ENCODE data around the gene EPHA4. TPM values are rescaled to one million over a fixed set of nuclear protein-coding genes. Genes with fewer than 3 reads are reported as not detected.

Gene EPHA4
- total RNA-seq, 1 experiment from 2014 or later, result 2.7 TPM

DNA sequence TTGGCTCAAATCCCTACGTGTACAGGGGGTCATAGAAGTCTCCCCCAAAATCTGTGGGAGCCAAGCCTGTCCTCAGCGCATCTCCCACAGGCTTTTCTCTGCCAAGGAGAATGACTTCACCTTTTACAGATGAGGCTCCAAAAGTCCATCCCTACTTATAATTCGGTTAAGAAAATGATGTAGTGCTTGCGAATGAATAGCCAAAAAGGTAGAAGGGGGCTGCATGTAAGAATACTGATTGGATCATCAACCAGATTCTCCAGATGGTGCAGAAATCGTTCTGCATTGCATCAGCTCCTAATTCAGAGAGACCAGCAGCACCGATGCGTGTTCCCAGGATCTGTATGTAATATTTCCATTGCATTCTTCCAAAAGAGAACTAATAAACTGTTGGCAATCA lies 91.9 kb downstream of the EPHA4 start:
- no peak overlapping the region for H3K4me3 ChIP-seq
- no peak for DNase-seq (ENCODE audit: low read depth in 1 of 2, low spot score in 2 of 2)
- H3K27me3 ChIP-seq (replicated peaks), result no peaks in the 10 kb centered on the region

DNA sequence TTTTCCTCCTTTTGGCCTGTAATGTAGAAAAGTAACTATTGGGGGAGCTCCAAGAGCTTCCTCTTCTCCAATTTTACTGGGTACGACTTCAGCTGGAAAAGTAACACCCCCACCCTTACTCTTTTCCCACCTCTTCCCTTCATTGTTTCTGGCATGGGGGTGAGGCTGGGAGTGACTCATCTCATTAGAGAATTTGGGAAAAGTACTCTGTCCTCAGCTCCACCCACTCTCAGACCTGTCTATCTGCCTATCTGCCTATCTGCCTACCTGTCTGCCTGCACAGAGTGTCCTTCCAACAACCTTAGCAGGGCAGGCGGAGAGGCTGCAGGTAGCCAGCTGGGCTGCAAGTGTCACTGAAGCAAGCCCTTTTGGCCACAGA lies 93.6 kb downstream of the EPHA4 start:
- DNase-seq (ENCODE audit: low read depth in 1 of 2, low spot score in 2 of 2), result no peak
- Histone ChIP-seq H3K4me3 (no peak overlapping the region), H3K27me3 (replicated peaks) (no peaks in the 10 kb centered on the region), H3K9me3 (replicated peaks) (no peaks in the 10 kb centered on the region), H3K36me3 (no peaks in the 10 kb centered on the region), H3K27ac (no peak overlapping the region), H3K4me1 (replicated peaks) (no peaks in the 10 kb centered on the region)

More for the DNA sequence above, 91.9 kb downstream of the EPHA4 start:
- Histone ChIP-seq H3K9me3 (replicated peaks) (no peaks in the 10 kb centered on the region), H3K27ac (no peak overlapping the region), H3K4me1 (replicated peaks) (no peaks in the 10 kb centered on the region), H3K36me3 (no peaks in the 10 kb centered on the region)

DNA sequence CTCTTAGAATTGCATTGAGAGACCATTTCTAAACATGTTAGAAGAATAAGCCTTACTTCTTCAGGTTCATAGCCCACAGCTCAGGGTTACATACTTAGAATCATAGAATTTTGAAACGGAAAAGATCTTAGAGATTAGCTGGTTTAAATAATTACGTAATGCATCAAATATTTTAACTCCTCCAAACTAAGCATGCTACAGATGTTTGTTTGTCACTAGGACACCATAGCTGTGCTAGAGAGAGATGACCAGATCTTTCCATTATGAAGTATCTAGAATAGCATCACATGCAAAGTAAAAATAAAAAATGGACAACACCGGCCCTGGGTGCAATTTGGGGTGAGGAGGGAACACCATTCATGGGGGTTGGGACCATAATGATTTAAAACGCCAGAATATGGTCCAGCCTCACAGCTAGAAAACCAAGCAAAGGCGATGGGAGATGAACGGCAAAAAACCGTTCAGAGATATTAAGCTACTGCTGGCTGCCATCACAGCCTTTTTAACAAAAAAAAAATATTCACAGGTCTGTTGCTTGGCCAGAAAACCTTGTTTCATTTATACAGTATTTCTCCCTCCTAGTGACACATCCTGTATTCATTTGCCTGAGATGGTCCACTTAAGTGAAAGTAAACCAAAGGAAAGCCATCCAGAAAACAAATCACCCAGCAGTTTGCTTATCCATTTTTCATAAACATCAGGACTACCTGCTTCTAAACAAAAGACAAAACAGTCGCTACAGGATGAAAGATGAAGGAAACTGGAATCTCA lies 94.2 kb downstream of the EPHA4 start:
- DNase-seq (ENCODE audit: low read depth in 1 of 2, low spot score in 2 of 2), result no peak
- no peak overlapping the region for H3K4me3 ChIP-seq
- no peaks in the 10 kb centered on the region for H3K9me3 ChIP-seq (replicated peaks)
- H3K4me1 ChIP-seq (replicated peaks), result no peaks in the 10 kb centered on the region
- no peaks in the 10 kb centered on the region for H3K36me3 ChIP-seq
- H3K27me3 ChIP-seq (replicated peaks), result no peaks in the 10 kb centered on the region
- no peak overlapping the region for H3K27ac ChIP-seq

DNA sequence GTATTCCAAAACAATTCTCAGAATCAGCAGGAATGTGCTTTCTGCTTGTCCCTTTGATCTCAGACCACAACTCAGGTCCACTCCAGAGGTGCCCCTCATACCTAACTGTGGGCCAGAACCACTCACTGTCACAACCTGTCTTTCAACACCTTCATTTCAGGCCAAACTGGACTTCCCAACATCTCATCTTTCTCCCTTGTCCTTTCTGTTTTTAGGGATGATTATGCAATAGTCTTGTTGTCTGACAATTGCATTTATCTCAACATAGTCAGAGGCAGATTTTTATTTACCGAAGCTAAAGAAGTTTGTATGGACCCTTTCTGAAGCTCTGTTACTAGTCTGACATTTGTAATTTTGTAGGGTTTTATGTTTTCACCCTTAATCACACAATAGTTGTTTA lies 95.9 kb downstream of the EPHA4 start:
- Histone ChIP-seq H3K9me3 (replicated peaks) (no peaks in the 10 kb centered on the region), H3K27me3 (replicated peaks) (no peaks in the 10 kb centered on the region), H3K36me3 (no peaks in the 10 kb centered on the region), H3K4me3 (no peak overlapping the region), H3K4me1 (replicated peaks) (no peaks in the 10 kb centered on the region), H3K27ac (no peak overlapping the region)
- DNase-seq (ENCODE audit: low read depth in 1 of 2, low spot score in 2 of 2), result no peak

DNA sequence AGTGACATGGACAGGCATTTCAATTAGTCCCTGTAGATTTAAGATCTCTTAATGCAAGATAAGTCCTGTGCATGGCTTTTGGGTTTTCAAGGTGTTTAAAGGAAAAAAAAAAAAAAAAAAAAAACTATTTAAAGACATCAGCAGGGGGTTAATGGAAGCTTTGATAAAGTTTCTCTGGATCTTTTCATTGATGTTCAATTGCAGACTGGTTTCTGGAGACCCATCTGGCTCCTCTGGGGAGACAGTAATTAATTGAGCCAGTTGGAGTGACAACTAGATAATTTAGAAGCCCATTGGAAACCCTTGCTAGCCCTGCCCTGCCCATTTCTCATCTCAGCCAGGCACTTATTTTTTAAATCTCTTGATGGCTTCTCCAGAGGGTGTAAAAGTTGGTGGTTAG lies 98.7 kb downstream of the EPHA4 start:
- no peak overlapping the region for H3K4me3 ChIP-seq
- H3K27me3 ChIP-seq (replicated peaks), result no peaks in the 10 kb centered on the region
- no peaks in the 10 kb centered on the region for H3K9me3 ChIP-seq (replicated peaks)
- DNase-seq (ENCODE audit: low read depth in 1 of 2, low spot score in 2 of 2), result no peak
- H3K27ac ChIP-seq, result no peak overlapping the region
- no peaks in the 10 kb centered on the region for H3K36me3 ChIP-seq
- H3K4me1 ChIP-seq (replicated peaks), result no peaks in the 10 kb centered on the region

DNA sequence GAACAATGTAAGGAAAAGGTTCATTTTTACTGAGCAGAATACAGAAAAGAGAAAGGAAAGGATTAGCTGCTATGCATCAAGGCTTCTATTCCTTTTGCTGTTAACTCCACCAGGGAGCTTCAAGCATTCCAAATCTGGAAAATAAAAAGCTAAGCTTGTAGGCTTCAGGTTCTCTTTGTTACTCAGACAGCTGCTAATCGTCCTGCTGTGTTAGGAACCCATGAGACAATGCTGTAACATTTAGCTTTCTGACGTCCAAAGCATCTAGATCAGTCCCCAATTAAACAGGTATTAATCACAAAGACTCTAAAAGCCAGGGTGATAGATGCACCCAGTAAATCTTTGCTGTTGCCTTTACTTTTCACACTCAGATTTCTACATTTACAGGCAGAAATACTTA lies 103.8 kb downstream of the EPHA4 start:
- Histone ChIP-seq H3K4me3 (no peak overlapping the region), H3K9me3 (replicated peaks) (no peaks in the 10 kb centered on the region)
- no peak for DNase-seq (ENCODE audit: low read depth in 1 of 2, low spot score in 2 of 2)

DNA sequence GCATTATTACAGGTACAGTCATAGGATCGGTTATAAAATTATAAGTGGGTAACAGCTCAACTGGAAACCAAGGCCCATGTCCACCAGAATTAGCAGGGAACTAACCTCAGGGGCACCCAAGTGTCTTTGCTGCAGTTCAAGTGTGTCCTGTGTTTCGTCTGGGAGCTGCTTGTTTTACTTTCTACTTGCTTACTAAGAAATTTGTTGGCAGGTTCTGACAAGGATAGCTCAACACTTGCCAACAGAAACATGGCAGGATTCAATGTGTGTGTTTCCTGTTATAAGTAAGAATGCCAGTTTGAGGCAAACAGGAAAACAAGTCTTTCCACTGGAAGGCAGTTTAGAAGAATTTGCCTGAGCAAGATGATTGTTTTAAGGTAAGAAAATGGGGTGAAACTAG lies 104.5 kb downstream of the EPHA4 start:
- Histone ChIP-seq H3K4me3 (no peak overlapping the region), H3K27ac (no peak overlapping the region), H3K36me3 (no peaks in the 10 kb centered on the region), H3K4me1 (replicated peaks) (no peaks in the 10 kb centered on the region), H3K27me3 (replicated peaks) (no peaks in the 10 kb centered on the region), H3K9me3 (replicated peaks) (no peaks in the 10 kb centered on the region)
- no peak for DNase-seq (ENCODE audit: low read depth in 1 of 2, low spot score in 2 of 2)

More for the DNA sequence above, 103.8 kb downstream of the EPHA4 start:
- Histone ChIP-seq H3K27me3 (replicated peaks) (no peaks in the 10 kb centered on the region), H3K27ac (no peak overlapping the region), H3K4me1 (replicated peaks) (no peaks in the 10 kb centered on the region), H3K36me3 (no peaks in the 10 kb centered on the region)

DNA sequence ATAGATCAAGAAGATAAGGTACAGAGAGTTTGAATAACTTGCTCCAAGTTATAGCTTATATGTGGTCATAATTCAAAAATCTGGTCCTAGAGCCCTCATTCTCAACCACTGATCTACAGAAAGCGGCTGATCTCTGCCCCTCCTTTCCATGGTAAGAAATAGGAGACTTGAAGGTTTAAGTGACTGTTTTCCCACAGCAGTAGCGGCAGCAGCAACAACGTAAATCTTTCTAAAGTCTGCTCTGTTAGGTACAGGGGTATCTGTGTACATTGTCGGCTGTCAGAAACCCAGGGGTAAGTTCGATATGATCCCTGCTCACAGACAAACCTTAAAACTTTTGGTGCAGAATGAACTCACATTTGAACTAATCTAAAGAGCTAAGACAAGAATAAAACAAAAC lies 105.4 kb downstream of the EPHA4 start:
- Histone ChIP-seq H3K4me1 (replicated peaks) (no peaks in the 10 kb centered on the region), H3K27ac (no peak overlapping the region), H3K9me3 (replicated peaks) (no peaks in the 10 kb centered on the region), H3K4me3 (no peak overlapping the region), H3K36me3 (no peaks in the 10 kb centered on the region), H3K27me3 (replicated peaks) (no peaks in the 10 kb centered on the region)
- no peak for DNase-seq (ENCODE audit: low read depth in 1 of 2, low spot score in 2 of 2)

DNA sequence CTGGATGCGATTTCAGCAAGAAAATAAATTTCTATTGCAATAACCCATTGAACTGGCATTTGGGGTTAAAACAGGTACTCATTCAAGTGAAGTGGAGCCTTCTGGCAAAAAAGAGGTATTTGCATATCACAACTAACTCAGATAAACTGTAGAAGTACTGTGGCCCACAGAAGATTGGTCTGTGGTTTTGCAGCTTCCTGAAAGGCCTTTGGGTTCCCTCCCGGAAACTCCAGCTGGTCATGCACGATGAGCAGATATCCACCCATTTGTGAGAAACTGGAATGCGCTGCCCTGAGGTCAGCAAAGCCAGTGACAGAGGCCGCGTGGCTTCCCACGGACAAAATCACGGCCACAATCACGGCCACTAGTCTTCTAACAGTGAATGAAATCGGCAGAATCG lies 106.3 kb downstream of the EPHA4 start:
- no peak for DNase-seq (ENCODE audit: low read depth in 1 of 2, low spot score in 2 of 2)
- Histone ChIP-seq H3K27ac (no peak overlapping the region), H3K4me3 (no peak overlapping the region), H3K9me3 (replicated peaks) (no peaks in the 10 kb centered on the region), H3K4me1 (replicated peaks) (no peaks in the 10 kb centered on the region), H3K36me3 (no peaks in the 10 kb centered on the region), H3K27me3 (replicated peaks) (no peaks in the 10 kb centered on the region)

DNA sequence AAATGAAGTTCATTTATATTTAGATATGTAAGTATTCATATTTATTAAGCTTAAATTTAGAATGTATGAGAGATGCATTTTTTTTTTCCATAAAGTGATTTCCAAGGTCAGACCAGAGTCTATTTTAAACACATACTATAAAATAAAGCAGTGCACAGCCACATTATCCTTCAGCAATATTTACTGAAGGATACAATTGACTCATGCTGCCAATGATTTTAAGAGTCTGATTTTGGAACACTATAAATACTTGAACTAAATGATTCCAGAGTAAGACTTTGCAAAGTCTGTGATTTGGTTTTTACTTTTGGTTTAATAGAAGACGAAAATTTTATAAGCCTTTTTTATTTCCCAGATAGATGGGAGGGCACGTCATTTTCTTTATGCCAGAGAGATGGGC lies 107.1 kb downstream of the EPHA4 start:
- Histone ChIP-seq H3K4me1 (replicated peaks) (no peaks in the 10 kb centered on the region), H3K9me3 (replicated peaks) (no peaks in the 10 kb centered on the region), H3K4me3 (no peak overlapping the region), H3K27me3 (replicated peaks) (no peaks in the 10 kb centered on the region), H3K27ac (no peak overlapping the region), H3K36me3 (no peaks in the 10 kb centered on the region)
- no peak for DNase-seq (ENCODE audit: low read depth in 1 of 2, low spot score in 2 of 2)

DNA sequence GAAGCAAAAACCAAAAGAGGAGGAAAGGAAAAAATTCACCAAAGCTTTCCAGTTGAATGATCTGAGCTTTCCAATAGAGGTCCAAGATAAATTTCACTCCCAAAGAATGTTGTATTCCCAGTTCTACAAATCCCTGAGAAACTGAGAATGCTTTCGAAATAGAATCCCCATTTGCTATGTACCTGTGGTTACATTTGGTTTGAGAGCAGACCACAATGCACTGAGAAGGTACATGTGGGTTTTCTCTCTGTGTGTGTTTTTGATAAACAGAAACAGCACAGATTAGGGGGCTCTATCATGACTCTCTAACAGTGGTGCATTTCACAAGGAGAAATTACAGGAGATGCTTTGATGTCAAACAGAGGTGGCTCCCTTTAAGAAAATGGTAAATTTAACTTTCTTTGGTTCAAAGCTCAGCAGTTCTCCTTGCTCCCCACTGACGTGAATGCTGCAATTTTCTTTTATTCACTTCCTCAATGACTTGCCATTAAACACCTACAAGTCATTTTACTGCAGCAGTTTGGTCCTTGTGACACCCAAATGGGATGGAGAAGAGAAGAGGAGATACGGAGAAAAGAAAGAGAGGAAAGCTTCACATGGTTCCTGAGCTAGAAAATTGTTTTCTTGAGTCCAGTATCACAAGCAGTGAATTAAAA lies 108.7 kb downstream of the EPHA4 start:
- H3K9me3 ChIP-seq (replicated peaks), result no peaks in the 10 kb centered on the region
- H3K36me3 ChIP-seq, result no peaks in the 10 kb centered on the region
- no peak overlapping the region for H3K4me3 ChIP-seq
- H3K27ac ChIP-seq, result no peak overlapping the region
- H3K27me3 ChIP-seq (replicated peaks), result no peaks in the 10 kb centered on the region
- no peak for DNase-seq (ENCODE audit: low read depth in 1 of 2, low spot score in 2 of 2)
- H3K4me1 ChIP-seq (replicated peaks), result no peaks in the 10 kb centered on the region

DNA sequence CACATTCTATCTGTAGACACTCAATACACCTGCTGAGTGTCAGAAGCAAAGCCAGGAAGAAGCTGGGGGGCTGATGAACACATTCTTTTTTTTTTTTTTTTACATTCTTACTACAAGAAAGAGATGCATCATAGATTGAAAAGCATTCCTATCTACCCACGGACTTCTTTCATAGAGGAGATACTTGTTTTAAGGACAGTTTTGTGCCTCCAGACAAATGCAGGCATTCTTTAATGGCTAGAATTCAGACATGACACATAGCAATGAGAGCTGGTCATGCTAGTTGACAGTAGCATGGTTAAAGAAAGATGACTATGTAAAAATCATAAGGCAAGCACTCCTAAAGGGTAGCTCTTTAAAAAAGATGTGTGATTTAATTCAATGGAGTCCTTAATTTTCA lies 110.2 kb downstream of the EPHA4 start:
- H3K27me3 ChIP-seq (replicated peaks), result no peaks in the 10 kb centered on the region
- H3K4me1 ChIP-seq (replicated peaks), result no peaks in the 10 kb centered on the region
- no peaks in the 10 kb centered on the region for H3K36me3 ChIP-seq
- H3K27ac ChIP-seq, result no peak overlapping the region
- no peak overlapping the region for H3K4me3 ChIP-seq
- DNase-seq (ENCODE audit: low read depth in 1 of 2, low spot score in 2 of 2), result no peak
- no peaks in the 10 kb centered on the region for H3K9me3 ChIP-seq (replicated peaks)

DNA sequence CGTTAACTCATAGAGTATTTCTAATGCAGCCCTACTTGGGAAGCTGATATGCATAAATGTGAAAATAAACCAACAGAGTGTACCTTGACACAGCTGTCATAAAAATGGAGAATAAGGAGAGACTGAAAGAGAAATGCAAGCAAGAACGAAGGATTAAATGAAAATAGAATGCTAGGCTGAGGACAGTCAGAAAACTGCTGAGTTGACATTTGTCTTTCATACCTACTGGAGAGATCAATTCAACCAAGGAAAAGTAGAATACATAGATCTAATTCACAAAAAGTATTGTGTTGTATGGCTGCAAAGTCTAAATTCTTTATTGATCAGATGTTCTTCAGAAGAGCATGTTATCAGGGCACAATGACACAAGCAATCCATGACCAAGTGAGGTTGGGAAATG lies 112.0 kb downstream of the EPHA4 start:
- Histone ChIP-seq H3K36me3 (no peaks in the 10 kb centered on the region), H3K9me3 (replicated peaks) (no peaks in the 10 kb centered on the region), H3K4me1 (replicated peaks) (no peaks in the 10 kb centered on the region), H3K27me3 (replicated peaks) (no peaks in the 10 kb centered on the region), H3K4me3 (no peak overlapping the region), H3K27ac (no peak overlapping the region)
- DNase-seq (ENCODE audit: low read depth in 1 of 2, low spot score in 2 of 2), result no peak

DNA sequence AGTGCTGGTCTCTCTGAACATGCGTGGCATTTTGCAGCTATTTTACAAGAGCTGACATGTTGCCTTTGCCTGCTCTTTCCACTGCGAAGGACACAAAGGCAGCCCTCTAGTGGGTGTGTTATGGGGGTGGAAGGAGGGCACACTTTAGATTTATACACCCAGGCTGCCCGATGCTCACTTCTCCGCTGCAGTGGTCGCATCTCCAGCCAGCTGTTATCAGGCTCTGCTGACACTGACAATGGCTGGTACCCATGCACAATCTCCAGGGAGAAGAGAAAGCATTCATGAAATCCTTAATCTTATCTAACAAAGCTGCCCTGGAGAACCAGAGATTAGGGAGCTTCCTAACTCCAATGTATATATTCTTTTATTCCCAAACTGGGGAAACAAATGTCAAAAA lies 113.5 kb downstream of the EPHA4 start:
- Histone ChIP-seq H3K27me3 (replicated peaks) (no peaks in the 10 kb centered on the region), H3K4me1 (replicated peaks) (no peaks in the 10 kb centered on the region), H3K27ac (no peak overlapping the region), H3K36me3 (no peaks in the 10 kb centered on the region), H3K9me3 (replicated peaks) (no peaks in the 10 kb centered on the region), H3K4me3 (no peak overlapping the region)
- no peak for DNase-seq (ENCODE audit: low read depth in 1 of 2, low spot score in 2 of 2)

DNA sequence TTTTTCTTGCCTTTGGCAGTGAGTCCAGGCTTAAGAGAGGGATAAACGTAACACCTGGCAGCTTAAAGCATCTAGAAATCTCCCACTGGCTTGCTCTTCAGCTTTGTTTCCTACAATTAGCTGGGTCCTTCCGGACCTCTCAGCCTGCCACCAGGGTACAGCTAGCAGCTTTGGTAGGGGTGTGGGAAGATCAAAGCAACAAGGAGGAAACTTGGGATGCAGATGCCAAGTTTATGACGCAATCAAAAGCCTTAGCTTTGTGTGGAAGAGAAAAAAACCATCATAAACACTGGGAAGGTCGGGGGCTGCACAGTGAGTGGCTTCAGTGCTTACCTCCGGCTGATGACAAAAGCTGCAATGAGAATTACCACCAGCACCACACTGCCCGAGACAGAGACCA lies 116.9 kb downstream of the EPHA4 start:
- H3K36me3 ChIP-seq, result no peaks in the 10 kb centered on the region
- no peaks in the 10 kb centered on the region for H3K27me3 ChIP-seq (replicated peaks)
- no peak for DNase-seq (ENCODE audit: low read depth in 1 of 2, low spot score in 2 of 2)
- H3K4me3 ChIP-seq, result no peak overlapping the region
- no peaks in the 10 kb centered on the region for H3K9me3 ChIP-seq (replicated peaks)
- no peak overlapping the region for H3K27ac ChIP-seq
- H3K4me1 ChIP-seq (replicated peaks), result no peaks in the 10 kb centered on the region

Data from SJSA1 (cell line).